CD4-positive, alpha-beta T cell treated with Interferon alpha-2 for 1 hour (primary cell): ENCODE results near the gene KCP.

Experiments
- DNase-seq, 2 donors: peaks; one replicate each; pipeline ENCODE4 v3.0.0-alpha.2; 2020 to 2022

KCP gene

DNA sequence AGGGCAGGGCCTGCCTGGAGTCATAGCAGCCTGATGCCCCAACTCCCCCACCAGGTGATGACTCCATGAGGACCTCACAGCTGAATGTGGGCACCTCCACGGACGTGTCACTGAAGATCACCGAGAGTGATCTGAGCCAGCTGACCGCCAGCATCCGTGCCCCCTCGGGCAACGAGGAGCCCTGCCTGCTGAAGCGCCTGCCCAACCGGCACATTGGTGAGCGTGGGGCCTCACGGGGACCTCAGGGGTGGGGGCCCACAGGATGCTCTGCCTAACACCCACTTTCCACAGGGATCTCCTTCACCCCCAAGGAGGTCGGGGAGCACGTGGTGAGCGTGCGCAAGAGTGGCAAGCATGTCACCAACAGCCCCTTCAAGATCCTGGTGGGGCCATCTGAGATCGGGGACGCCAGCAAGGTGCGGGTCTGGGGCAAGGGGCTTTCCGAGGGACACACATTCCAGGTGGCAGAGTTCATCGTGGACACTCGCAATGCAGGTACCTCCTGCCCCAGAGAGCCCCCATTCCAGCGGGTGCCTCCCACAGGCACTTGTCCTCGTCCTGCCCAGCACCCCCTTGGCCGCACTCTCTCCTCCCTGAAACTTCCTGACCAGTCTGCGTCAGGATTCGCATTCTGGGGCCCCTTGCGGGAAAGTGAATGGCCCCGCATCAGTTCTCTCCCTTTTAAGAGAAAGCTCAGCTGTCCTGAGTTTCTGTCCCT is 57.8 kb downstream of the KCP start:
- no peak for DNase-seq

DNA sequence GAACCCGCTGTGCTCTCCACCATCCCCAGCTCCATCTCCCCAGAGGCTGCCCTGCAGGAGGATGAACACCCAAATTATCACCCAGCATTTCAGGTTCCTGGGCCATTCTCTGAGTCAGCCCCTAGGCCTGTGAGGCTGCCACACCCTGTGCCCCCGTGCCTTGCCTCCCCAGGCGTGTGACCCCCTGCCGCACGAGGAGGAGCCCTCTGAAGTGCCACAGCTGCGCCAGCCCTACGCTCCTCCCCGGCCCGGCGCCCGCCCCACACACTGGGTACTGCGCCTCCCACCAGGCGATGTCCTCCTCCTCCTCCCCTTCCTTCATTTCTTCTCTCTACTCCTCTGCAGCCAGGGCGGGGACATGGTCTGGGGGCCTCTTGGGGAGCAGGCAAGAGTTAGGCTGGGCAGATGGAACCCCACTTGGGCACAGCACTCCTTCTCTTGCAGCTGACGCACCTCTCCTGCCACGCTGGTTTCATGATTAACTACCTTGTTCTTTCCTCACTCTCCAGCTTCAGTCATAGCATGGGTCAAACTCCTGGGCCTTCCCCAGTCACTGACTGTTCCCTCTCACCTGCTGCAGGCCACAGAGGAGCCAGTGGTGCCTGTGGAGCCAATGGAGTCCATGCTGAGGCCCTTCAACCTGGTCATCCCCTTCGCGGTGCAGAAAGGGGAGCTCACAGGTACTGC is 60.6 kb downstream of the KCP start:
- DNase-seq: no peak

DNA sequence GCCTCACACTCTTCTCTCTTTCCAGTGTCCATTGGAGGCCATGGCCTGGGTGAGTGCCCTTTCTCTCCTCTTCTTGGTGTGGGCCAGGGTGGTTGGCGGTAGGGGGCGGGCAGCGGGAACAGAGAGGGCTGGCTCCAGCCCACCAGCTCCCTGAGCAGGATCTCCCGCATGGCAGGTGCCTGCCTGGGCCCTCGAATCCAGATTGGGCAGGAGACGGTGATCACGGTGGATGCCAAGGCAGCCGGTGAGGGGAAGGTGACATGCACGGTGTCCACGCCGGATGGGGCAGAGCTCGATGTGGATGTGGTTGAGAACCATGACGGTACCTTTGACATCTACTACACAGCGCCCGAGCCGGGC is 61.4 kb downstream of the KCP start:
- no peak for DNase-seq

DNA sequence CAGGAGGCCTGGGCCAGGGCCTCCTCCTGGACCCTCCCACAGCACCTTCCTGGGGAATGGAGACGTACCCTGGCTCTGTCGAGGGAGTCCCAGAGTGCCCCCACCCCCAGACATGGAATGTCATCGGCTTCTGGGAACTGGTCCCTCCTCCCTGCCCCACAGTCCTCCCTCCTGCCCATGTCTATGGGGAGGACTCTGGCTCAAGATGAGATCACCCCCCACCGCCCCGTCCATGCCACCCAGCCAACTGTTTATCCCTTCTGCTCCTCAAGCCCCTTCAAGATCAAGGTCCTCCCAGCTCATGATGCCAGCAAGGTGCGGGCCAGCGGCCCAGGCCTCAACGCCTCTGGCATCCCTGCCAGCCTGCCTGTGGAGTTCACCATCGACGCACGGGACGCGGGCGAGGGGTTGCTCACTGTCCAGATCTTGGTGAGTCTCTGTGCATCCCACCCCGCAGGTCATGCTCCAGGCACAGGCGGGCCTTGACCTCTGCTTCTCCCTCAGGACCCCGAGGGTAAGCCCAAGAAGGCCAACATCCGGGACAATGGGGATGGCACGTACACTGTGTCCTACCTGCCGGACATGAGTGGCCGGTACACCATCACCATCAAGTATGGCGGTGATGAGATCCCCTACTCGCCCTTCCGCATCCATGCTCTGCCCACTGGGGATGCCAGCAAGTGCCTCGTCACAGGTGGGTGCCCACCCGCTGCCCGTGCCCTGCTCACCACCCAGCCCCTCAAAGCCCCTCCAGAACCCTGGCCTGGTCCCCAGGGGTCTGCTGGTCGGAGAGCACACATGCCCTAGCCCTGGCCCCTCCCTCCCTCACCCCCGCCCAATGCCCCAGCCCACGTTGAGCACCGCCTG is 62.0 kb downstream of the KCP start:
- no peak for DNase-seq

DNA sequence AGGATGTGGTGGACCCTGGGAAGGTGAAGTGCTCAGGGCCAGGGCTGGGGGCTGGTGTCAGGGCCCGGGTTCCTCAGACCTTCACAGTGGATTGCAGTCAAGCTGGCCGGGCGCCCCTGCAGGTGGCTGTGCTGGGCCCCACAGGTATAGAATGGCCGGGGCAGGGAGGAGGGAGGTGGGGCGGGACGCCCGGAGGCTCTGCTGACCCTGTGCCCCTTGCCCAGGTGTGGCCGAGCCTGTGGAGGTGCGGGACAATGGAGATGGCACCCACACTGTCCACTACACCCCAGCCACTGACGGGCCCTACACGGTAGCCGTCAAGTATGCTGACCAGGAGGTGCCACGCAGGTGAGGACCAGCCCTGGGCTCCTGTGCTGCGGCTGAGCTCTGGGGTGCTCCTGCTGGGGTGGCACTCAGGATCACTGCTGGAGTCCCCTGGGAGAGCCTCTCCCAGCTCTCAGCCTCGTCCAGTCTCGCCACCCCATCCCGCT is 62.7 kb downstream of the KCP start:
- DNase-seq: no peak

DNA sequence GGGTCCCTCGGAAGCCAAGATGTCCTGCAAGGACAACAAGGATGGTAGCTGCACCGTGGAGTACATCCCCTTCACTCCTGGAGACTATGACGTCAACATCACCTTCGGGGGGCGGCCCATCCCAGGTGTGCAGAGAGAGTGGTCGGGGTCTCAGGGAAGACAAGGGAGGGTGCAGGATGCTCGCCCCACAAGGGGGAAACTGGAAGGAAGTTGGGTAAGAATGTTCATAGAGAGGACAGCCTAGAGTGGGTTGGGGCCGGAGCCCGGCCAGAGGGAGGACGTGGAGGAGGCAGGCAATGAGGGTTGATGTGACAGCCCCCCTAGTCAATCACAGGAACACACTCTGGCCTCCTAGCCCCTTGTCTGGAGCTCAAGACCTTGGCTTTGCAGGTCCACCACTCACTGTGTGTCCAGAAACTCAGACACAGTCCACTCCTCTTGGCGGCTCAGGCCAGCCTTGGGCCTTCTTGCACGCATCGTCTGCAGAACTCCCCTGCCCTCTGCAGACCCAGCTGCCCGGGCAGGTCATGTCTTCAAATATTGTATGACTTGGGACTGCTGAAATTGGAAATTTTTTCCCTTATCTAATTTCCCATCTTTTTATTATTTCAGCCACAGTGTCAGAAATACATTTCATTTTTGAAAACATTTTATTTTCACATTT is 63.6 kb downstream of the KCP start:
- no peak for DNase-seq

DNA sequence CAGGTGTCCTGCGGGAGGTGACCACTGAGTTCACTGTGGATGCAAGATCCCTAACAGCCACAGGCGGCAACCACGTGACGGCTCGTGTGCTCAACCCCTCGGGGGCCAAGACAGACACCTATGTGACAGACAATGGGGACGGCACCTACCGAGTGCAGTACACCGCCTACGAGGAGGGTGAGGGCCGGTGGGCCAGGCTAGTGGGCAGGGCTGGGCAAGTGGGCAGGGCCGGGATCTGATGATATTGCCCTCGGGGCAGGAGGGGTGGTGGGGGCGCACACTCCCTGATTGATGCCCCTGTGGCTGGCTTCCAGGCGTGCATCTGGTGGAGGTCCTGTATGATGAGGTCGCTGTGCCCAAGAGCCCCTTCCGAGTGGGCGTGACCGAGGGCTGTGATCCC is 64.5 kb downstream of the KCP start:
- DNase-seq: no peak

DNA sequence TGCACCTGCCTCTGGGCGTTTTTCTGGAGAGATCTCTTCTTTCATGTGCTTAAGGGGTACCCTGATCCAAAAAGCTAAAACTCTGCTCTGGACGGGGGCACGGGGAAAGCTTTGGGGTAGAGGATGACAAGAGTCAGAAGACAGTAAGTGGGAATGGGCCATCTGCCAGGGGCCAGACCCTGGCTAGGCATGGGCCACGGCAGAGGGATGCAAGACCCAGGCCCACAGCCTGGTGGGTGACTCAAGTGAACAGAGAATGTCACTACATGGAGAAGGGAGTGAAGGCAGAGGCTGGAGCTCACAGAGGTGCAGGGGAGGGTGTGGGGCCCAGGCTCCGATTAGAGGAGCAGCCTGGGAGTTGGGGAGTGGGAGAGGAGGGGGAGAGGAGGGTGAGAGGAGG is 65.0 kb downstream of the KCP start:
- DNase-seq: no peak

DNA sequence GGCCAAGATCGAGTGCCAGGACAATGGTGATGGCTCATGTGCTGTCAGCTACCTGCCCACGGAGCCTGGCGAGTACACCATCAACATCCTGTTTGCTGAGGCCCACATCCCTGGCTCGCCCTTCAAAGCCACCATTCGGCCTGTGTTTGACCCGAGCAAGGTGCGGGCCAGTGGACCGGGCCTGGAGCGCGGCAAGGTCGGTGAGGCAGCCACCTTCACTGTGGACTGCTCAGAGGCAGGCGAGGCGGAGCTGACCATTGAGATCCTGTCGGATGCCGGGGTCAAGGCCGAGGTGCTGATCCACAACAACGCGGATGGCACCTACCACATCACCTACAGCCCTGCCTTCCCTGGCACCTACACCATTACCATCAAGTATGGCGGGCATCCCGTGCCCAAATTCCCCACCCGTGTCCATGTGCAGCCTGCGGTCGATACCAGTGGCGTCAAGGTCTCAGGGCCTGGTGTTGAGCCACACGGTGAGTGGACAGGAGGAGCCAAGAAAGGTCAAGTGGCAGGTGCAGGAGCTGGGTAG is 65.7 kb downstream of the KCP start:
- no peak for DNase-seq

DNA sequence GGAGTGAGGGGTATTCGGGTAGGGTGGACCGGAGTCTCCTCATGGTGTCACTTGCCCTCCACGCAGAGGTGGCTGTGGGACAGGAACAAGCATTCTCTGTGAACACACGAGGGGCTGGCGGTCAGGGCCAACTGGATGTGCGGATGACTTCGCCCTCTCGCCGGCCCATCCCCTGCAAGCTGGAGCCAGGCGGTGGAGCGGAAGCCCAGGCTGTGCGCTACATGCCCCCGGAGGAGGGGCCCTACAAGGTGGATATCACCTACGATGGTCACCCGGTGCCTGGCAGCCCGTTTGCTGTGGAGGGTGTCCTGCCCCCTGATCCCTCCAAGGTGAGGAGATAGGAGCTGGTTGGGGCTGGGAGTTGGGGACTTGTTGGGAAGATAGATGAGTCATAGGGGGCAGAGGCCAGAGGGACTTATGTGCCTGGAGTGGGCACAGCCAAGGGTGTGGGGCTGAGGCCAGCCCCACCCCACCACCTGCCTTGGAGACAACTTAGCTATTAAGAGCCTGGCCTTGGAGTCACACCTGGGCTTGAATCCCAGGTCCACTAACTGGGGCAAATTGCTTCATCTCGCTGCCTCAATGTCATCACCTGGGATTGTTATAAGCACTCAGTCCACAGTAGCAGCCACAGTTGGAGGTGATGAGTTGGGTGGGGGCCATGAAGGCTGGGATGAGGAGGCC is 66.4 kb downstream of the KCP start:
- no peak for DNase-seq

DNA sequence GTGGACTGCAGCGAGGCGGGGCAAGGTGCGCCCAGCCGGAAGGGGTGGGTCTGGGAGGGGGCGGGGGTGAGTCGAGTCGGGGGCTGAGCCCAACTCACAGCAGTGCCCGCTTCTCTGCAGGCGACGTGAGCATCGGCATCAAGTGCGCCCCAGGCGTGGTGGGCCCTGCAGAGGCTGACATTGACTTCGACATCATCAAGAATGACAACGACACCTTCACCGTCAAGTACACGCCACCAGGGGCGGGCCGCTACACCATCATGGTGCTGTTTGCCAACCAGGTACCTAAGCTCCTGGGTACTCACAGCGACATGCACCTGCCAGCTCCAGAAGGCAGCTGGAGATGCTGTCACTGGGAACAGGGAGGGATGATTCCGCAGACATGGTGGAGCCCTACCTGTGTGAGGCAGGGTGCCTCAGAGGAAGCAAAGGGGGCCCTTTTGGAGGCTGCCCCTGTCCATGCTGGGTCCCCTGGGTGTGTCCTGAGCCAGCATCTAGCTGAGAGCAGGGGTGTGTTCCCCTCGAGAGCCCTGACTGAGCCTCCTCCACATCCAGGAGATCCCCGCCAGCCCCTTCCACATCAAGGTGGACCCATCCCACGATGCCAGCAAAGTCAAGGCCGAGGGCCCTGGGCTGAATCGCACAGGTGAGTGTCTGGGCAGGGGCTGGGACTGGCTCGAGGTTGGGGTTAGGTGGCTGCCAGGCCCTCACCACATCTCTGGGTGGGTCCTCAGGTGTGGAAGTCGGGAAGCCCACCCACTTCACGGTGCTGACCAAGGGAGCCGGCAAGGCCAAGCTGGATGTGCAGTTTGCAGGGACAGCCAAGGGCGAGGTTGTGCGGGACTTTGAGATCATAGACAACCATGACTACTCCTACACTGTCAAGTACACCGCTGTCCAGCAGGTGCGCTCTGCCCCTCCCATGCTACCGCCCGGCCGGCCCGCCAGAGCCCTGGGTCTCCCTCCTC is 67.6 kb downstream of the KCP start:
- no peak for DNase-seq

DNA sequence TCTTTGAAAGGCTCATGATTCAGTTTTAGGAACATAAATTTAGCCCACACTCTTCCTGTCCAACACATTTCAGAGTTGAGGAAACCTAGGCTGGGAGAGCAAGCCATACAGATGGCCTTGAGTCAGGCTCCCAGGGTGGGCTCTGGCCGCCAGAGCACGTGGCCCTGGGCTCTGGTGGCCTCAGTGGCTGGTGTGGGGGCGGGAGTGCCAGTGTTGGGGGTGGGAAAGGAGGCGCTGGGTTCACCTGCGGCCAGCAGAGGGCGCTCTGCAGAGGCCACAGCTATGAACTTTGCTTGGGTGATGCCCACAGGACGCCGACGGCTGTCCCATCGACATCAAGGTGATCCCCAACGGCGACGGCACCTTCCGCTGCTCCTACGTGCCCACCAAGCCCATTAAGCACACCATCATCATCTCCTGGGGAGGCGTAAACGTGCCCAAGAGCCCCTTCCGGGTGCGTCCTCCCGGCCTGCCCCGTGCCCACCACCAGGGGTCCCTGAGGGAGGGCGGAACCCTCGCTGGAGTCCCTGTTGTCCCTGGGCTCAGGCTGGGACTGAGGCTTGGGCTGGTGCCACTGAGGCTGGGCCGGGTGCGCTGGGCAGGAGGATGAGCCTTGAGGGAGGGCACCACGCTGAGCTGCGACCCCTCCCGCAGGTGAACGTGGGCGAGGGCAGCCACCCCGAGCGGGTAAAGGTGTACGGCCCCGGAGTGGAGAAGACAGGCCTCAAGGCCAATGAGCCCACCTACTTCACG is 68.4 kb downstream of the KCP start:
- DNase-seq: peak; percentile 35 to 63

DNA sequence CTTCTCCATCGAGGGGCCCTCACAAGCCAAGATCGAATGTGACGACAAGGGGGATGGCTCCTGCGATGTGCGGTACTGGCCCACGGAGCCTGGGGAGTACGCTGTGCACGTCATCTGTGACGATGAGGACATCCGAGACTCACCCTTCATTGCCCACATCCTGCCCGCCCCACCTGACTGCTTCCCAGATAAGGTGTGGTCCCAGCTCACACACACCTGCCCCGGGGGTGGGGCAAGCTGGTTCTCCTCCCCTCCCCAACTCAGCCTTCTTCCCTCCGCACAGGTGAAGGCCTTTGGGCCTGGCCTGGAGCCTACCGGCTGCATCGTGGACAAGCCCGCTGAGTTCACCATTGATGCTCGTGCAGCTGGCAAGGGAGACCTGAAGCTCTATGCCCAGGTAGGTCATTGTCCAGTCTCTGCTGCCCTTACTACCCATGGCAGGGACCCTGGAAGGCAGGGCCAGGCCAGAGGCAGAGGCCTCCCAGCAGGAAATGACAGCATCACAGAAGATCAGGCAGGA is 69.3 kb downstream of the KCP start:
- peak; percentile 7 to 42 for DNase-seq

DNA sequence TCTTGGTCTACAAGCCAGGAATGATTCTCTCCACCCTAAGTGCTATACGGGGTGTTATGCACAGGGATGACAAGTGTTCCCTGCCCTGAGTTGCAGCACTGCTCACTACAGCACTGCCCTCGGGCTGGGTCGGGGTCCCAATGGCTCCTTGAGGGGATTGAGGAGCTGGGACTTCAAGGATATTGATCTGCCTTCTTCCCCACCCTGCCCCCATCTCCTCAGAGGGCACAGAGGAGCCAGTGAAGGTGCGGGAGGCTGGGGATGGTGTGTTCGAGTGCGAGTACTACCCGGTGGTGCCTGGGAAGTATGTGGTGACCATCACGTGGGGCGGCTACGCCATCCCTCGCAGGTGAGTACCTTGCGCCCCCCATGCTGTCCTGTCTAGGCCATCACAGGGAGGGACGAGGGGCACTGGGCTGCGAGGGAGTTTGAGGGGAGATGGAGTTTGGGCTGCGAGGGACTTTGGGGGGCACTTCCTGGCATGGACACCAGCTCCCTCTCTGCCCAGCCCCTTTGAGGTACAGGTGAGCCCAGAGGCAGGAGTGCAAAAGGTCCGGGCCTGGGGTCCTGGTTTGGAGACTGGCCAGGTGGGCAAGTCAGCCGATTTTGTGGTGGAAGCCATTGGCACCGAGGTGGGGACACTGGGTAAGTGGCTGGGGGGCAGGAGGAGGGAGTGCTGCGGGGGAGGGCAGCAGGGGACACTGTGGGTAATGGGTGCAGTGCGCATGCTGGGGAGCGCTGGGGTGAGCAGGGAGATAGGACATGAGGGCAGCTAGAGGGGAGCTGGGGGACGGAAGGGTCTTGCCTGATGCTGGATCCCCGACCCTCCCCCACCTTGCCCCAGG is 70.0 kb downstream of the KCP start:
- DNase-seq: no peak

DNA sequence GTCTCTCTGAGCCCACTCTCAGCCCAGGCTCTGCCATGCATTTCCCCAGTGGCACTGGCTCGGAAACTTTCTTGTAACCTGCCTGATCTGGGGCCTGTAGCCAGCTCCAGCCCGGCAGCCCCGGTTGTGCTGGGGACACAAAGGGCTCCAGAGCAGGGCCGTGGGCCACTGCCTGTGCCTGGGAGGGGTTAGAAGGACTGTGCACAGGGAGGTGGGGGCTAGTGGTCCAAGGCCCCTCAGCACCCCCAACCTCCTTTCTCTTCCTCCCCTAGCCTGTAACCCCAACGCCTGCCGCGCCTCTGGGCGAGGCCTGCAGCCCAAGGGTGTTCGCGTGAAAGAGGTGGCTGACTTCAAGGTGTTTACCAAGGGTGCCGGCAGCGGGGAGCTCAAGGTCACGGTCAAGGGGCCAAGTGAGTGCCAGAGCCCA is 70.7 kb downstream of the KCP start:
- DNase-seq: no peak

DNA sequence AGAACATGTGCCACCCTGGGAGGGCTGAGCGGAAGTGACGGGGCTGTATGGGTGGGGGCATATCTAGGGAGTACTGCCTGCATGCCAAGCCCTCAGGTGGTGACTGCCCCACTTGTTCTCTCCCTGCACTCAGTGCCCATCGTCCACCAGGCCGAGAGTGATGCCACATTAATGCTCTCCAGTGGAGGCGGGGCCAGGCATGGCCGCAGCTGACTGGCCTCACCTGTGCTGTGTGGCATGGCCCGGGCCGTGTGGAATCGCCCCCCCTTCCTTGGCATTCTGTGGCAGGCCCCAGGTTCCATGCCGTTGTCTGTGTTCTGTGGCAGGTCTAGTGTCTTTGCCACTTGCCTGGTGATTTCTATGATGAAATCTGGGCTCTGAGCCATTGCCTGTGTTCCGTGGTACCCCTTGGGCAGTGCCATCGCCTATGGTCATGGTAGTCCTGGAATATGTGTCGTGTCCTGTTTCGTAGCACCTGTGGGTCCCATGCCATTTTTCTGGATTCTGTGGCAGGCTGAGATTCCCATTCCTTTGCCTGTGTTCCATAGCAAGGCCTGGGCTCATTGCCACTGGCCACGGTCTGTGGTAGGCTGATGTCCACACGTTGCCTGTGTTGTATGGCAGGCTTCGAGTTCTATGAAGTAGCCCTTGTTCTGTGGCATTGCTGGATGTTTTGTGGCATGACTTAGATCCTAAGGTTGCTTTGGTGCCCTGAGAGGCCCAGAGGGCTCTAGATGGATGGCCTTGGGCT is 71.4 kb downstream of the KCP start:
- no peak for DNase-seq

DNA sequence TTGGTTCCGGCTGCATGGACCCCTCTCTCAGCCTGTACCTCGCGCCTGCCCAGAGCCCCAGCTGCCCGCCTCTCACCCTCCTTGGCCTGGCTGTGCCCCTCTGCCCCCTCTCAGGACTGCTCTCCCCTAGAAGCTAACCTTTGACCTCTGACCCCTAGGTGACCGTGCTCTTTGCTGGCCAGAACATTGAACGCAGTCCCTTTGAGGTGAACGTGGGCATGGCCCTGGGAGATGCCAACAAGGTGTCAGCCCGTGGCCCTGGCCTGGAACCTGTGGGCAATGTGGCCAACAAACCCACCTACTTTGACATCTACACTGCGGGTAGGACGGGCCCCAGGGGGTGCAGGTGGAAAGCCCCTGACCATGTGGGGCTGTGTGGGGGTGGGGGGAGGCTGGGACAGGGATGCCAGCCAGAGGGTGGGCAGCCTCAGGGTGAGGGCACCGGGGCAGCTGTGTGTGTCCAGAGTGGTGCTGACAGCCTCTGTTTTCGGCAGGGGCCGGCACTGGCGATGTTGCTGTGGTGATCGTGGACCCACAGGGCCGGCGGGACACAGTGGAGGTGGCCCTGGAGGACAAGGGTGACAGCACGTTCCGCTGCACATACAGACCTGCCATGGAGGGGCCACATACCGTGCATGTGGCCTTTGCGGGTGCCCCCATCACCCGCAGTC is 72.3 kb downstream of the KCP start:
- DNase-seq: no peak

DNA sequence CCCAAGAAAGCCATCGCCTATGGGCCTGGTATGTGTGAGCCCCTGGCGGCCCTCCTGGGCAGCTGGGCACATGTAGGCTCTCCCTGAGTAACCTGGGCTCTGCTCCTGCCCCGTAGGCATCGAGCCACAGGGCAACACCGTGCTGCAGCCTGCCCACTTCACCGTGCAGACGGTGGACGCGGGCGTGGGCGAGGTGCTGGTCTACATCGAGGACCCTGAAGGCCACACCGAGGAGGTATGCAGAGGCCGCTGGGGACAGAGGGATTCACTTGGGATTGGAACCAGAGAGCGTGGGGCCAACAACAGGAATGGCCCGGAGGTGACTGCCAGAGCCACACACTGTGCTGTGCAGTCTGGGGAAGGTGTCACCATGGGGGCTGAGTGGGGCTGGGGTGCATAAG is 73.0 kb downstream of the KCP start:
- no peak for DNase-seq
